Cardiac muscle cell (in vitro differentiated cells and primary cell): ENCODE measurements around the gene OTOG. TPM values are rescaled to one million over a fixed set of nuclear protein-coding genes. Genes with fewer than 3 reads are reported as not detected.

Source experiments
- DNase-seq, 2 donors: peaks; one replicate each; pipeline versions ENCODE4 v3.0.0 to v3.0.0-alpha.2; 2010 to 2017; ENCODE audit warnings: low read depth in 1 of 2, low spot score in 1 of 2
- H3K27ac ChIP-seq: fragments of 200-600 bp; sonication (generic); 2 replicates; pipeline ENCODE4 v1.5.1; 2016
- H3K27me3 ChIP-seq: fragments of 200-600 bp; sonication (generic); 2 replicates; pipeline ENCODE4 v1.6.0; 2016; ENCODE audit warnings: control low read depth
- H3K36me3 ChIP-seq: fragments of 200-600 bp; sonication (generic); 2 replicates; pipeline ENCODE4 v1.5.1; 2016; ENCODE audit warnings: control low read depth
- H3K4me1 ChIP-seq: fragments of 200-600 bp; sonication (generic); 2 replicates; pipeline ENCODE4 v1.8.1; 2017; ENCODE audit warnings: low read depth, mild to moderate bottlenecking, mixed run types
- H3K4me3 ChIP-seq: fragments of 200-600 bp; sonication (generic); 2 replicates; pipeline ENCODE4 v1.5.1; 2016; ENCODE audit warnings: mild to moderate bottlenecking
- H3K9me3 ChIP-seq: fragments of 200-600 bp; sonication (generic); 2 replicates; pipeline ENCODE4 v1.5.1; 2017; ENCODE audit warnings: low read depth, mild to moderate bottlenecking, control low read depth
- CTCF ChIP-seq: IDR thresholded peaks from 2 replicates; pipeline ENCODE4 v1.5.1; 2012; ENCODE audit warnings: low read depth, mild to moderate bottlenecking, low read length
- polyA plus RNA-seq: library from polyadenylated mRNA; unstranded; fragments of >200 nt; fragmentation: Nextera tagmentation; extraction: Ambion mirVana; gene quantifications from 2 replicates; pipeline ENCODE4 v1.2.1, GENCODE V29; 2016
- total RNA-seq: library from RNA; depleted of rRNA; stranded (reverse); fragments of >200 nt; gene quantifications from 2 replicates; pipeline ENCODE4 v1.2.3, GENCODE V29; 2016

OTOG gene
- total and polyA plus RNA-seq, 2 experiments from 2014 or later: 0.15 TPM; not detected in 1

- H3K9me3 ChIP-seq: no peaks in the 10 kb centered on the region
- no peaks in the 10 kb centered on the region for H3K36me3 ChIP-seq
- no peak for TF ChIP-seq CTCF
- no peak overlapping the region for H3K4me3 ChIP-seq
- no peak overlapping the region for H3K27ac ChIP-seq
- DNase-seq: no peak
- no peaks in the 10 kb centered on the region for H3K4me1 ChIP-seq
- no peaks in the 10 kb centered on the region for H3K27me3 ChIP-seq
These were observed 98.3 kb downstream of the OTOG start for GRCh38 chr11:17645190-17645970.

DNA sequence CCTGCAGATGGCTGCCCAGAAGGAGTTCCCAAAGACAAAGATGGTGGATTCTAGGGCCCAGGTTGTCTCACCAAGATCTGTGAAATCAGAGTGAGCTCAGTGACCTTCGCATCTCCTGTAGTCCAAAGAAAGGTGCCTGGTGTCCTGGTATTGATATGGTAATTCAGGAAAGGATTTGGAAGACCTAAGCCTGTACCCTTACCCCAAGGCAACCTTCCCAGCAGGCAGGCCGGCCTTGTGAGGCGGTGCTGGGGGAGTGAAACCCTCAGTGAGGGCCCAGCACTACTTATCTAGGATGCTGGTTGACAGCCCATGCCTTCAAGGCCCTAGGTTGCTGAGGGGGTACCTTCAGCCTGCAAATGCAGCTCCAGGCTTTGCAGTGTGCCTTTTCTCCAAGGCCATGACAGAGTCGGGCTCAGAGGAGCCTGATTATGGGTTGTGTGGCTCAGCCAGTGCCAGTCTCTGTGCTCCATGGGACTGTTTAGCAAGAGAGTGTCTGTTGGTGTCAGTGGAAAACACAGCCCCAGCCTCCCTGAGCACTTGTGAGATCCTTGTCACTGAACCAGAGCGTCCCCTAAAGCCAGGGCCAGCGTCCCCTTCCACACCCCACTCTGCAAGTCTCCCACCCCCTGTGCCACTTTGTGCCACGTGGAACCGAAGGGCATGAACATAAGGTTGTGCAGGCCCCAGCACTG lies 99.5 kb downstream of the OTOG start:
- TF ChIP-seq CTCF: no peak
- H3K4me3 ChIP-seq: no peak overlapping the region
- no peaks in the 10 kb centered on the region for H3K9me3 ChIP-seq
- DNase-seq: no peak
- no peak overlapping the region for H3K27ac ChIP-seq
- H3K4me1 ChIP-seq: no peaks in the 10 kb centered on the region
- peaks cover 8% of the 10 kb centered on the region for H3K27me3 ChIP-seq
- H3K36me3 ChIP-seq: no peaks in the 10 kb centered on the region

GRCh38 chr11:17648528-17648927 lies 101.5 kb downstream of the OTOG start:
- Histone ChIP-seq H3K9me3 (no peaks in the 10 kb centered on the region), H3K36me3 (no peaks in the 10 kb centered on the region), H3K4me3 (no peak overlapping the region), H3K27me3 (peaks cover 8% of the 10 kb centered on the region), H3K4me1 (no peaks in the 10 kb centered on the region), H3K27ac (no peak overlapping the region)
- TF ChIP-seq CTCF: no peak
- DNase-seq: no peak

GRCh38 chr11:17649261-17649660 lies 102.2 kb downstream of the OTOG start:
- no peaks in the 10 kb centered on the region for H3K36me3 ChIP-seq
- no peaks in the 10 kb centered on the region for H3K4me1 ChIP-seq
- no peak overlapping the region for H3K4me3 ChIP-seq
- no peak for DNase-seq
- H3K27ac ChIP-seq: no peak overlapping the region
- TF ChIP-seq CTCF: no peak
- no peaks in the 10 kb centered on the region for H3K9me3 ChIP-seq
- H3K27me3 ChIP-seq: peaks cover 8% of the 10 kb centered on the region

GRCh38 chr11:17649696-17650095 lies 102.6 kb downstream of the OTOG start:
- no peaks in the 10 kb centered on the region for H3K9me3 ChIP-seq
- no peak overlapping the region for H3K4me3 ChIP-seq
- TF ChIP-seq CTCF: no peak
- no peaks in the 10 kb centered on the region for H3K4me1 ChIP-seq
- H3K27ac ChIP-seq: no peak overlapping the region
- peaks cover 8% of the 10 kb centered on the region for H3K27me3 ChIP-seq
- DNase-seq: no peak
- H3K36me3 ChIP-seq: no peaks in the 10 kb centered on the region
